KOPT-K1 (cell line): ENCODE data around the gene KCNK10.

Experiments used
- H3K27ac ChIP-seq: fragments of 200-600 bp; sonication (generic); 2 replicates; pipeline ENCODE4 v1.5.1; 2016; ENCODE audit warnings: antibody characterized with exemption, mild to moderate bottlenecking, low read depth, low read length; ENCODE audit not compliant: poor library complexity, severe bottlenecking
- H3K36me3 ChIP-seq: fragments of 200-600 bp; sonication (generic); 2 replicates; pipeline ENCODE4 v1.5.1; 2017; ENCODE audit warnings: antibody characterized with exemption, mild to moderate bottlenecking, low read length, moderate library complexity; ENCODE audit not compliant: insufficient read depth
- H3K9me3 ChIP-seq: fragments of 200-600 bp; sonication (generic); 2 replicates; pipeline ENCODE4 v1.5.1; 2017; ENCODE audit warnings: antibody characterized with exemption, low read length, mild to moderate bottlenecking; ENCODE audit not compliant: insufficient read depth, poor library complexity, severe bottlenecking

KCNK10 gene

DNA sequence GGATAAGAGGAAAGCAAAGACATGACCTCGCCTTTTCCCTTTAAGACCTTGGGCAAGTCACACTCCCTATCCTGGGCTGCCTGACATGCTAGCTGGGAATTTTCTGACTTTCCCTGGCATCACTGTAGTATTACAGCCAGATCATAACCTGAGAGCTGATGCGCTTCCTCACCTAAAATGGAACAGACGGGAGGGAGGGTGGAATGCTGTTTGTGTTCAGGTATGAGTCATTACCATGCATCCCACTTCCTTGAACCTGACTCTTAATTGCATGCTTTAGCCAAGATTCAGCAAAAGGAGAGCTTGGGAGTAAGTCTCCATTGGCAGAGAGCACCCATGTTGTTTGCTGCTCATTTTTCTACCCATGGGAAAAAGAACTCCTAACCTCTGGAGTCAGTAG lies 156.5 kb downstream of the KCNK10 start:
- Histone ChIP-seq H3K36me3 (no peaks in the 10 kb centered on the region), H3K27ac (no peak overlapping the region), H3K9me3 (peaks cover 8% of the 10 kb centered on the region)

DNA sequence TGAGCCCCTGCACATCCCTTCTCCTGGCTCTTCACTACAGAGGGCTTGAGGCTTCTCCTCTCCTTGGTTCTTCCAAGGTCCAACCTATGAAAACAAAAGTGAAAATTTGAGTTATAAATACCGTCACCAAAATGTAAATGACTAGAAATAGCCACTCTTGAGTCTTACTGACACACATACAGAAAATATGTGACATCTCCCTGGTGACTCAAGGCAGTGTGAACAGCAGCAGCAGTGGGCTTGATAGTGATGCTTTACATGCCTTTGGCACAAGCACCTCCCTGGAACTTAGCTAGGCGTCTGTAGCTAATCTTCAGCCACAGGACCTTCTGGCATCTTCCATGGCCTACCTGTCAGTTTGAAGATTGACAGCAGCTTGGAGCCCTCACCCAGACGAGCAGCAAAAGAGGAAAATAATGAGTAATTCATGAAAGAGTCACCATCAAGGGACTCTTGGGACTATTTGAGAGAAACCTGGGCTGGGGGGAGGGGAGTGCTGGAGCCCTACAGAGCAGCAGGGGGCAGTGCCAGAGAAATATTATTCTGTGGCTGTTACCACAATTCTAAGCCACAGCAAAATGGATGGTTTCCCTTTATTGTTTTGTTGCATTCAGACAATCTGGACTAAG lies 158.0 kb downstream of the KCNK10 start:
- Histone ChIP-seq H3K36me3 (no peaks in the 10 kb centered on the region), H3K9me3 (peaks cover 8% of the 10 kb centered on the region), H3K27ac (no peak overlapping the region)

DNA sequence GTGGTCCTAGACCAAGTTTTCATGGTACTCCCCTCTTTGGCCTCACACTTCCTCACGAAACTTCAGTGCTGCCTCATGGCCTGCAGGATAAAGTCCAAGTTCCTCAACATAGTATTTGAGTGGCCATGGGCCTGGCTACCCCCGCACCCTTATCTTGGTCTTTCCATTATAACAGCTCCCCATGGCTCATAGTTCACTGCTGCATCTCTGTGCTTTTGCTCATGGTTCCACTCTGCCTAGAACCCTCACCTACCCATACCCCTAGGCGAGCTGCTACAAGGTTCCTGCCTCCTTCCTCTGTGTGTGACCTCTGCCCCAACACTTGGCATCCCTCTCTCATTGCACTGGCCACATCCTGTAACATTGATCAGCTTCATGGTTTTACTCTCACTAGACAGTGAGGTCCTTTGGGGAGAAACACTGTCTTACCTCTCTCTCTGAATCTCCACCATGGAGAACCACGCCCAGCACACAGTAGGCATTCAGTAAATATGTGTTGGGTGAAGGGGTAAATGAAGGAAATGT lies 159.3 kb downstream of the KCNK10 start:
- Histone ChIP-seq H3K9me3 (no peaks in the 10 kb centered on the region), H3K36me3 (no peaks in the 10 kb centered on the region), H3K27ac (no peak overlapping the region)

DNA sequence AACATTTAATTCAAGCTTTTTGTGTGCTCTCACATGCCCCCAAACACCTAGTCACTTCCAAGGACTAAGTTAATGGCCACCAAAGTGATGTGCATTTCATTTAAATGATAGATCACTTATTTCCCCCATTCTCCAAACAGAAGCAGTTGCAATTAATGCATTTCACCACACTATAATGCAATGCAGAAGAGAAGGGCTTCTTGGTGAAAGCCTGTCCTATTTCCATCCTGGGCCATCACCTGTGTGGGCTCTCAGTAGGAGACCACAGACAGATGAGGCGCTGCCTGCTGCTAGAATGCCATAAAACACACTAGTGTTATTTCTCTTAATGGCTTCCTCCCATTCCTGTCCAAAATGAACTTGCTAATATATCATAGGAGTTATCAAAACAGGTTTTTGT lies 166.9 kb downstream of the KCNK10 start:
- H3K9me3 ChIP-seq = peaks cover 3% of the 10 kb centered on the region
- no peak overlapping the region for H3K27ac ChIP-seq
- no peaks in the 10 kb centered on the region for H3K36me3 ChIP-seq

- no peak overlapping the region for H3K27ac ChIP-seq
- H3K36me3 ChIP-seq = no peaks in the 10 kb centered on the region
- peaks cover 3% of the 10 kb centered on the region for H3K9me3 ChIP-seq
Observed at GRCh38 chr14:88154926-88155325, 168.1 kb downstream of the KCNK10 start.

GRCh38 chr14:88154321-88154720 lies 168.7 kb downstream of the KCNK10 start:
- Histone ChIP-seq H3K36me3 (no peaks in the 10 kb centered on the region), H3K9me3 (peaks cover 3% of the 10 kb centered on the region), H3K27ac (no peak overlapping the region)

DNA sequence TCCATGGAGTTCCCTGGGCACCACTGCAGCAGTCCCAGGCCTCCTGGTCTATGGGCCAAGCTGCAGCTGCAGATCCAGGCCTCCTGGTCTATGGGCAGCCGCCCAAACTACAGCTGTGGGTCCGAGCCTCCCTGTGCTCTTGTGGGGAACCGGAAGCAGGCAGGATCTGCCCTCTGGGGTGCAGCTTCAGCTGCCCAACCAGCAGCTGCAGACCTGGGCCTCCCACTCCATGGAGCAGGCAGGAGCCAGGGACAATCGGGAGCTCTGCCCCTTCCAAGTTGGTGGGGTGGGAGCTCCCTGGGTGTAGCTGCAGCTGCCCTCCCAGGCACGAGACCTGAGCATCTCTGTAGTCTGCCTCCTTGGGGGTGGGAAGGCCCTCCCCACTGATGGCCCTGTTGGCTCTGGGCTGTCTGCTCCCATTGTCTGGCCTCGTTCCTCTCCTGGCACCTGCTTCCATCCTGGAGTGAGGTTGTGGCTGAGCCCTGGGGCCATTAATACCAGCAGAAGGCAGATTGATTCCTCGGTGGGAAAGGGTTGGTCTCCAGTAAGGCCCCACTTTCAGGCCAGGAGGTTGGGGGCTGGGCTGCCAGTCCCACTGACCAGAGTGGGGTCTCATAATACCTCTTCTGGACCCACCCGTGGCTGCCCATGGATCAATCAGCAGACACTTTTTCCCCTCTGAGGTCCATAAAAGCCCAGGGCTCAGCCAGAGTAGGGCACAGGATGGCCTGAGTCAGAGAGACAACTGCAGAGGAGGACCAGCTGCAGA lies 176.0 kb downstream of the KCNK10 start:
- peaks cover 15% of the 10 kb centered on the region for H3K9me3 ChIP-seq
- no peak overlapping the region for H3K27ac ChIP-seq
- H3K36me3 ChIP-seq = no peaks in the 10 kb centered on the region

DNA sequence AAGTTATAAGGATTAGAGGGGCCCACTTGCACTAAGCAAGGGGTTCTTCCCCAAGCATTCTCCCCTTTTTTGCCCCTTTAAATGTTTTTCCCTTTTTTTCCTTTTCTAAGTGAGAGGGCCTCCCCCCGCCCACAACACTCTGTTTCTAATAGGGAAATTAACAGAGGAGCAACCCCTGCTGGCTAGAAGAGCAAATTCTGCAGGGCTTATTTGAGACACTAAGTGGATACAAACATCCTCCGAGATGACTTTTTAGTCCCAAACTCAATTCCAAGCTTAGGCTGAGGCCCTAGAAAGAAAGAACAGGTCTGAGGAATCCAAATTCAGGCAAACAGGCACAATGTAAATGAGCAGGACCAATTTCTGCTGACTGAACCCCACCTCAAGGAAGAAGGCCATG lies 179.3 kb downstream of the KCNK10 start:
- no peaks in the 10 kb centered on the region for H3K36me3 ChIP-seq
- no peak overlapping the region for H3K27ac ChIP-seq
- H3K9me3 ChIP-seq = peaks cover 15% of the 10 kb centered on the region

DNA sequence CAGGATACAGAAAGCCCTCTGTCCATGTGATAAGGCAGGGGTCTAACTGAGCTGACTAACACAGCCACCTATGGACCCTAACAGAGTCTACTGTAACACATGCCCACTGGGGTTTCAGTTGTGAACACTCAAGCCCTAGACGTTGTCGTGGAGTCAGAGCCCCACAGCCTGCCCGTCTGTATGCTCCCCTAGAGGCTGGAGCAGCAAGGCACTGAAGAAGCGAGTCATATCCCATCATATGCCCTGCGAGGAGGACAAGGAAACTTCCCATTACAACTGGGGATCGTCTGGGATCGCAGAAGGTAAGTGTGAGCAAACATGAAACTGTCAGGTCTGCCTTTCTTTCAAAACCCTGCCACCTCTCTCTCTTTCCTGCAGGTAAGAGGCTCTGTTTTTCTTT lies 180.1 kb downstream of the KCNK10 start:
- Histone ChIP-seq H3K27ac (no peak overlapping the region), H3K9me3 (peaks cover 12% of the 10 kb centered on the region), H3K36me3 (no peaks in the 10 kb centered on the region)

DNA sequence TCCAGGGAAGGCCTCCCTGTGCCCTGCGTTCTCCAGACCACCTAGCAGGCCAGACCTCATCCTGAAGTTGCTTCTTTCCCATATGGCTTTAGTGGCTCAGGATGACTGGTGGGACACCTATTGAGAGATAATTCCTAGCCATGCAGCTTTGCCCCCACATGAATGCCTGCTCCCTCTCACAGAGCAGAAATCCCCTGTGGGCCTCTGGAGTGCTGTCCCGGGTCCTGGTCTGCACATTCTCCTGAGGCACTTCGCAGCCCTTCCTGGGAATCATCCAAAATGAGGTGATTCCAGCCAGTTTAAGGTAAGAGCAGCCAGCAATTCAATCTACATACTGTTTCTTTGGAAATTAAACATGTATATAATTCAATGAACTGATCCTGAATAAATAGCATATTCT lies 182.2 kb downstream of the KCNK10 start:
- Histone ChIP-seq H3K36me3 (no peaks in the 10 kb centered on the region), H3K9me3 (no peaks in the 10 kb centered on the region), H3K27ac (no peak overlapping the region)

GRCh38 chr14:88137327-88137726 lies 185.7 kb downstream of the KCNK10 start:
- Histone ChIP-seq H3K36me3 (no peaks in the 10 kb centered on the region), H3K9me3 (no peaks in the 10 kb centered on the region)

More at GRCh38 chr14:88137327-88137726, 185.7 kb downstream of the KCNK10 start:
- H3K27ac ChIP-seq = no peak overlapping the region
